Left hindlimb (tissue), 1 donor: Measurements from ENCODE around the gene MT1F.
"Not testable (repeated sequence)": the region's sequence is repeated elsewhere in the genome, so short reads cannot be mapped to it uniquely, and the experiment has no call there.

Experiments
- DNase-seq: peaks from one replicate; pipeline ENCODE4 v3.0.0-alpha.2; 2018

MT1F gene

DNA sequence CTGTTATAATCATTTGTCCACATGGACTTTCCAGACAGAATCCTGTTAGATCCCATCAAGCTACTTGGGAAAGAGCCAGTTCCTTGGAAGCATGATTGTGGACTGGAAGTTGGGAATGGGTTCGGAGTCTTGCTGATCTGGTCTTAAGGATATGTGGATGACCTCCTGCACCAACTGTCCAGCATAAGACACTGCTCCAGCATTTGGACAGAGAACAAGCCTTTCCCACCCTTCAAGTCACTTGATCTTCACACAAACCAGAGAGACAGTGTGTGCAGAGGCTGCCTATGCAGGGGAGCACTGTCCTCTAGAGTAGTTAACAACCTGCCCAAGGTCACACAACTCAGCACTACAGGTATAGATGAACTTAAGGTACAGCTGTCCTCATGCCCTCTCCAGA lies 11.9 kb upstream of the MT1F start:
- DNase-seq = no peak

- no peak for DNase-seq
These were observed 9.9 kb upstream of the MT1F start for GRCh38 chr16:56647641-56648431.

DNA sequence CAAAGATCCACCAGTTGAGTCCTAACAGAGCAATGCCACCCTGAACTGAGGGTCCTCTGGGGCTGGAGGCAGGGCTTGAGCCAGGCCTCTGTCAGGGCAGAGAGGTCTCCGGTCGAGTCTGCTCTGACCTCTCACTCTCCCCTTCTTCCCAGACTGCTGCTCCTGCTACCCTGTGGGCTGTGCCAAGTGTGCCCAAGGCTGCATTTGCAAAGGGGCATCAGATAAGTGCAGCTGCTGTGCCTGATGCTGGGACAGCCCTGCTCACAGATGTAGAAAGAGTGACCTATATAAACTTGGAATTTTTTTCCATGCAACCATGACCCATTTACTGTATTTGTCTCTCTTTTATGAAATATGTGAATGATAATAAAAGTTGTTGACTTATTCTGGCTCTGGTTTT lies 8.5 kb upstream of the MT1F start:
- no peak for DNase-seq

- DNase-seq = no peak
These were observed 7.9 kb upstream of the MT1F start for GRCh38 chr16:56649820-56650219.

DNA sequence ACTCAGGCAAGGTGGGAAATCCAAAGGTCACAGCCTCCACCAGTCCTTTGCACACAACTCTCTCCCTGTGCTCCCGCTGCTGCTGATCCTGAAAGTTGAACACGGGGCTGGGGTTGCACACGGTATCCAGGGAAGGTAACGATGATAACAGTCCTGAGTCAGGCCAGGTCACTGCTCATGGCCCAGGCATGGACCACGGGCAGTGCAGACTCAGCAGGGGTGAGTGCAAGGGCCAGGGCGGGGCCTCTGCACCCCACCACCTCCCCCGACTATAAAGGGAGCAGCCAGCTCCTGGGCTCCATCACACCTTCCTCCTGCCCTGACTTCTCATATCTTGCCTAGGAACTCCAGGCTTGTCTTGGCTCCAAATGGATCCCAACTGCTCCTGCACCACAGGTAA lies 6.2 kb upstream of the MT1F start, which contains the start of gene MT1B:
Gene MT1B, plus strand, starts transcription at position 301 of the 400 bp plus-strand sequence. Its CDS starts 68 bp downstream, at position 369.
- DNase-seq = no peak

DNA sequence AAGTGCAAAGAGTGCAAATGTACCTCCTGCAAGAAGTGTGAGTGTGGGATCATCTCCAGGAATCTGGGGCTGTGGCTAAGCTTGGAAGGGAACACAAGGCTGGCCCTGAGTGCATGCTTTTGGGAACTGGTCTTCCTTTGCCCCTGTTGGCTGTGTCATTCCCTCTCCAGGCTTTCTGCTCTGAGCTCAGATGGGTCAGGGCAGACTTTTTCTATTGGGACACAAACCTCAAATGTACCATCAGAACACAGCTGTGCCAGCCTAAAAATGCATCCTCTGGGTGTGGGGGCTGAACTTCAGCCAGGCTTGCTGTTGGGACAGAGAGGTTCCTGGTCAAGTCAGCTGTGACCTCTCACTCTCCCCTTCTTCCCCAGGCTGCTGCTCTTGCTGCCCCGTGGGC lies 5.2 kb upstream of the MT1F start:
- no peak for DNase-seq

DNA sequence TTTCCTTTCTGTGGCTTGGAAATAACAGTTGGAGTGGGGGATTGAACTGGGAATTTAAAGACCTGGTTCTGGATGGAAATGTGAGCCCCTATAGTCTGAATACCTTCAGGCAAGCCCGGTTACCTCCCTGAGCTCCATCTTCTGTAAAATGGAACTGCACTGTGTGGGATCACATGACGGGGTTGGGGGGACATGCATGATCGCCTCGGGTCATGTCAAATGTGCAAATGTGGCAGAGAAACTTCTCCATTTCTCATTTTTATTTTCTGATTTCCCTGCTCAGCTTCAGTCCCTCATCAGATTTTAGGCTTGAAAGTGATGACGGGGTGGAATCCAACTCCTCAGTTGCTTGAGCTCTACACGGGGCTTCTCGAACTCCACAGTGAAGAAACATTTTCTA lies 4.5 kb upstream of the MT1F start:
- DNase-seq = no peak

GRCh38 chr16:56658327-56658875 lies 642 bp downstream of the MT1F start:
- DNase-seq = no peak

GRCh38 chr16:56662357-56663354 lies 4.9 kb downstream of the MT1F start:
- DNase-seq = no peak

DNA sequence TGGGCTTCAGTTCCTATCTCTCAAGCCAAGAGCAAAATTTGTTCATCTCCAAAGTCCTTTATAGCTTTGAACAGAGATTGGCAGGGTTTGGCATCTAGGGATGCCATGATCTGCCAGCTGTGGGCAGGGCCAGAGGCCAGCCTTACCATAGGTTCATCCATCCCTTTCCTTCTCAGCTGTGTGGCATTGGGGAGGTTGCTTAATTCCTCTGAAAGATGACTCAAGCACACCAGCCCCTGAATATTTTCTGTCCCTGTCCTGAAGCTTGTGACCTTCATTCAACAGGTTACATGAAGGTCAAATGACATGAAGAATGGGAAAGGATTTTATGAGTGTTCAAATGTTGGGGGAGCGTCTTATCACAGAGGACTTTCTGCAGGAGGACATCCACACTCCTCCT lies 6.7 kb downstream of the MT1F start:
- no peak for DNase-seq

DNA sequence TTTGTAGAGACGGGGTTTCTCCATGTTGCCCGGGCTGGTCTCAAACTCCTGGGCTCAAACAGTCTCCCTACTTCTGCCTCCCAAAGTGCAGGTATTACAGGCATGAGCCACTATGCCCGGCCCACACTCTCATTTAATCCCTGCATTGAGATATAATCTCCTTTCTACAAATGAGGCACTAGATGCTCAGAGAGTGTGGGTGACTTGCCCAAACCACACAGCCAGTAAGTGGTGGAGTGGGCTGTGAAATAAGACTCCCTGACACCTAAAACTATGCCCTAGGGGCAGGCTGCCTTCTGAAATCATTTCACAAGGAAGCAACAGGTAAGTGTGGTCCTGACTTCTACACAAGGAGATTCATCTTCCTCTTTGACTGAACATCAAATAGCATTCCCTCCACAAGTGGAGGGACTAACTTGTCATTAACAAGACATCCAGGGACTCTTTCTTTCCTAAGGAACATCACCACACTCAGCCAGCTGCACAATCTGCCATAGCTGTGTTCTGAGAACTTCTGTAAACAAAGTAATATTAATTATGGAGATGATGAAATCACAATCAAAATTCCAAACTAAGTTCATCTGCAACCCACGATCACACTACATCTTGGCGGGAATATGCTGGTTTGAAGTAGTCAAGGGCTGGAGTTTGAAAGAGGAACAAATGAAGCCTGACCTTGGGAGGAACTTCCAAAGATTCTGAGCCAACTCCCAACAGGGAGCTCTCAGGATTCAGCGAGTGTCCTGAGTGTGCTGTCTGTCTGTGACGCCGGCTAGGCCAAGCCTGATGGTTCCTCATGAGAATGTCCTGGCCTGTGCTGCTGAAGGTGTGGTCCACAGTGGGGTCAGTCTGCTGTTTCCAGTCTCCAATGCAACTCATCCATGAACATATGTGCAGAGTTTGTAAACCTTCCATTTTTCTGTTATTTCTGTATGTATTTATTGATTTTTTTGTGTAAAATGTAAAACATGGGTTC lies 7.8 kb downstream of the MT1F start:
- DNase-seq = not testable (repeated sequence)

GRCh38 chr16:56667581-56668571 lies 10.1 kb downstream of the MT1F start, which contains the start of gene MT1G:
MT1G (minus strand) TSS chr16:56668065; CDS start chr16:56667993, 72 bp downstream.
- DNase-seq = no peak

- DNase-seq = no peak
These were observed 11.5 kb downstream of the MT1F start, which contains the start of gene MT1H for GRCh38 chr16:56669005-56669839. MT1H (plus strand) TSS chr16:56669814; CDS start chr16:56669885, 71 bp downstream.

- DNase-seq = no peak
These were observed 12.3 kb downstream of the MT1F start for GRCh38 chr16:56669840-56670619.

- no peak for DNase-seq
These were observed 12.8 kb downstream of the MT1F start for GRCh38 chr16:56670620-56670934.

DNA sequence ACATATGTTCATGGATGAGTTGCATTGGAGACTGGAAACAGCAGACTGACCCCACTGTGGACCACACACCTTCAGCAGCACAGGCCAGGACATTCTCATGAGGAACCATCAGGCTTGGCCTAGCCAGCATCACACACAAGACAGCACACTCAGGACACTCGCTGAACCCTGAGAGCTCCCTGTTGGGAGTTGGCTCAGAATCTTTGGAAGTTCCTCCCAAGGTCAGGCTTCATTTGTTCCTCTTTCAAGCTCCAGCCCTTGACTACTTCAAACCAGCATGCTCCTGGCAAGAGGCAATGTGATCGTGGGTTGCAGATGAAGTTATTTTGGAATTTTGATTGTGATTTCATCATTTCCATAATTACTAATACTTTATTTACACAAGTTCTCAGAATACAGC lies 13.9 kb downstream of the MT1F start:
- DNase-seq = not testable (repeated sequence)

- DNase-seq = not testable (repeated sequence)
These were observed 14.4 kb downstream of the MT1F start for GRCh38 chr16:56672171-56672570.

- no peak for DNase-seq
These were observed 15.2 kb downstream of the MT1F start for GRCh38 chr16:56672761-56673536.
